ENCODE data around the gene COMMD6. TPM values are rescaled to one million over a fixed set of nuclear protein-coding genes. Genes with fewer than 3 reads are reported as not detected.

The COMMD6 gene
- total and polyA plus RNA-seq, 9 of the 15 experiments (the other 6 are each of a cell fraction or from before 2014, with no cell fraction given): 32.6 to 116 (median 65.0) TPM

- TF ChIP-seq EGR1 (conservative IDR thresholded peaks at IDR 0.05) (no peak; the same call in 1 of the 2 replicates), SRSF9 (IDR thresholded peaks at IDR 0.05; ENCODE audit: borderline replicate concordance, low read depth, low read length) (no peak), IRF9 (tag; IDR thresholded peaks at IDR 0.05) (no peak), ASH1L (IDR thresholded peaks at IDR 0.05; ENCODE audit: borderline replicate concordance, low read depth, partially characterized antibody) (no peak), C11orf30 (IDR thresholded peaks at IDR 0.05; ENCODE audit: low read depth) (no peak), THRAP3 (IDR thresholded peaks at IDR 0.05; ENCODE audit: borderline replicate concordance) (no peak), ZNF707 (CRISPR knock-in tag; conservative IDR thresholded peaks at IDR 0.05) (no peak), ATF7 (IDR thresholded peaks at IDR 0.05) (no peak), ID3 (CRISPR knock-in tag; IDR thresholded peaks at IDR 0.05) (no peak), ID3 (tag; IDR thresholded peaks at IDR 0.05) (no peak), POLR2H (tag; IDR thresholded peaks at IDR 0.05; ENCODE audit: low read depth) (no peak), BRF2 (IDR thresholded peaks at IDR 0.05; ENCODE audit: borderline replicate concordance, insufficient read depth, insufficient read length) (no peak), ZNF830 (CRISPR knock-in tag; IDR thresholded peaks at IDR 0.05) (no peak), REST (IDR thresholded peaks at IDR 0.05; ENCODE audit: borderline replicate concordance) (peak; percentile 54), REST (CRISPR knock-in tag; IDR thresholded peaks at IDR 0.05; ENCODE audit: low read depth) (no peak), ZNF41 (CRISPR knock-in tag; conservative IDR thresholded peaks at IDR 0.05) (no peak), EZH2 (IDR thresholded peaks at IDR 0.05; ENCODE audit: borderline replicate concordance, low read depth, low read length) (no peak), RBM25 (IDR thresholded peaks at IDR 0.05; ENCODE audit: low read depth, low read length, severe bottlenecking) (no peak)
These were observed 55.4 kb downstream of the COMMD6 start, which contains the start of gene TBC1D4 (continued) for GRCh38 chr13:75482070-75482819.

Data from K562 (cell line).